NK-92 (cell line): Measurements from ENCODE around the gene KCNQ1.

Experiments
- DNase-seq: peaks from one replicate; lab custom pipeline; 2025; ENCODE audit not compliant: unreplicated experiment; lab: John Stamatoyannopoulos, UW

The KCNQ1 gene

DNA sequence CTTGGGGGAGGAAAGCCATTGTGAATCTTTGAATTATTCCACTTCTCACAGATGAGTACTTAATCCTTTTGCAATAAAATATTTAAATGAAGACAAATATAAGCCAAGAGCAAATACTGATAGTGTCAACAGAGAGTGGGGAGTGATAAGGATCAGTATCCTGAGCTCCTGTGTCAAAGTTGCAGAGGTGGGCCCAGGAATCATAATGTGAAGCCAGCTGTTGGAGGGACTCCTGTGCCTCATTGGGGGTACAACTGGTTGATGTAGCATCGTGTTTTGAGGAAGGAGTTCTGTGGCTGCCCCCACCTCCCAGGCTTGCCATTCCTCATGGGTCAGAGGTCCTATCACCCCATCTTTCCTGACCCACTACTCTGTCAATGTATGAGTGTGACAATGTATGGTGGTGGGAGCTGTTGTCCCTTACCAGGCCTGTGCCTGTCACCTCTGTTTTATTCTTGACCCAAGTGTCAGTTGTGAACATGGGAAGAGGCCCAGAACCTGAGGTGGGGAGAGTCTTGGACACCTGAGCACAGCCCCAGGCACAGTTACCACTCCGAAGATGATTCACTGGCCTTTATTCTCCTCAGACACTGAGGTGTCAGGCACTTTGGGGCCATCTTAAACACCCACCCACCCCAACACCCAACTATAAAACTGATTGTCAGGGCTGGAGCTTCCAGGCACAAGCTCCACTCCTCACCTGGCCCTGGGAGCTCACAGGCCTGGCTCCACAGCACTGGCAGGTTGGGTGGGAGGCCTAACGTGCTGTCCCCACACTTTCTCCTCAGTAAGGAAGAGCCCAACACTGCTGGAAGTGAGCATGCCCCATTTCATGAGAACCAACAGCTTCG, 216.6 kb downstream of the KCNQ1 start:
- no peak for DNase-seq

DNA sequence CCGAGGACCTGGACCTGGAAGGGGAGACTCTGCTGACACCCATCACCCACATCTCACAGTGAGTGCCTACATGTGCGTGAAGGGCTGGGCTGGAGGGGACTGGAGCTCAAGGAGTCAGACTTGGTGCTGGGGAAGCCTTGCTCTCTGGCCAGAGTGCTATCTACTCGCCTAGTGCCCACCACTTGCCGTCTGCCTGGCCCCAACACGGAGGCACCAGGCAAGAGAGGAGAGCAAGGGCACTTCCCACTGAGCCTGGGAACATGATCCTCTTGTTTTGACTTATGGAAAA, 217.2 kb downstream of the KCNQ1 start:
- no peak for DNase-seq

DNA sequence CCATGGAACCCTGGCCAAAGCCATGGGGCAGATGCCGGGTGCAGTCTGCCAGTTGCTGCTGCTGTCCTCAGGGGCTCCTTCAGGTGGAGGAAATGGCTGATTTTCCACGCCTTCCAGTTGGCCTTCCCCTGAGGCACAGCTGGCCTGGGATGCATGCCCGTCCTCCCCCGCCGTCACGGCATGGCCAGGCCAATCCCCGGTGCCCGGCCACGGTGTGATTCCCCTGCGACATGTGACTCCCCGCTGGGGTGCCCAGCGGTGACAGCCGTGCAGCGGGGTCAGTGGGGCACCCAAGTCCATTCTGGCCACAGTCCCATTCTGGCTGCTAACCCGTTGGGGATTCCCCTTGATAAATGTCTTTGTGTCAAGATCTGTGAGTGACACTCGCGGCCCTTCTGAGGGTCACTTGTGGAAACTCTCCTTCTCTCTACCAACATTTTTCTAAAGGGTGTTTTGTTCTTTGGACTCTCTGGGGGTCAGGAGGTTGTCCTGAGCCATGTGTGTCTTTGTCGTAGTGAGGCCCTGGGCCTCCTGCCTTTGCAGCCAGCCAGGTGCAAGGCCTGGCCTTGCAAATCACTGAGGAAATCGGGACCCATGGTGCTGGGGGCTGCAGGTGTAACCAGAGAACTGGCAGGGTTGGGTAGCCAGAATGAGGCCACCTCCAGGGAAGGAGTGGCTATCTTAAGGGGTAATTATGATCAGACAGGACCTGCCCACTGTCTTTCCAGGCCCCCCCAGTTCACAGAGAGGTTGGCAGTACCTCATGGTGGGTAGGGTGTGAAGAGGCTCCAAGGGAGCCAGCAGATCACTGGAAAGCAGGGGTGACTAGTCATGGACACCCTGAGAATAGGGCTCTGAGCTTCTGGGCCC, 217.9 kb downstream of the KCNQ1 start:
- no peak for DNase-seq

DNA sequence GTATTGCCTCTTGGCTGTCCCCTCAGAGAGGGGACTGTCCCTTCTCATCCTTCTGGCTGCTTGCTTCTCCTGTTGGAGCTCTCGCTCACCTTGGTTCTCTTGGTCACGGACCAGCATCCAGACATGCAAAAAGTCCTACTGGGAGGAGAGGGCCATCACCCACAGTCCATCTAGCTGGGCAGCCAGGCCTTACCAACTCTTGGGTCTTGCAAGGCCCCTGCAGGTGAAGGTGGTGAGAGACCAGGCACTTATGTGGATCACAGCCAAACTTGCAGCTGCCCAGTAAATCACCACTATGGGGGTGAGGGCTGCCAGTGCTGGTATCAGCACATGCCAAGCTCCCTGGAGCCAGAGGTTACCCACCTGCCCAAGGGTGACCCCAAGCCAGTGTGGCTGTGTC, 218.7 kb downstream of the KCNQ1 start:
- DNase-seq: no peak

DNA sequence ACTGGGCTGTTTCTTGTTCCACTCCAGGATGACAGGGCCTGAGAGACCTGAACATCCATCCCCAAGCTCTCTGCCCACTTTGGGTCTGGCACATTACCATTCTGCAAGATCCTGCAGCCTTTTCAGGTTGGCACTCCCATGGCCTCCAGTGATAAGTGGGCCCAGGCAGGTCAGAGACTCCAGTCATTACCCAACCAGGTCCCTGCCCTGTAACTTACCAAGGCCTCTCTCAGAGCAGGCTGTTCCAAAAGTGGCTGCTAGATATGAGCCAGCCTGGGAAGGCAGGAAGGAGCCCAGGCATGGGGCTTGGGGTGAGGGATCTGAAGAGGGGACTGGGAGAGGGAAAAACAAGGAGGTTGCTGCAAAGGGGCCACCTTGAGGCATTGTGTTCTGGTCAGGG, 219.1 kb downstream of the KCNQ1 start:
- DNase-seq: no peak

DNA sequence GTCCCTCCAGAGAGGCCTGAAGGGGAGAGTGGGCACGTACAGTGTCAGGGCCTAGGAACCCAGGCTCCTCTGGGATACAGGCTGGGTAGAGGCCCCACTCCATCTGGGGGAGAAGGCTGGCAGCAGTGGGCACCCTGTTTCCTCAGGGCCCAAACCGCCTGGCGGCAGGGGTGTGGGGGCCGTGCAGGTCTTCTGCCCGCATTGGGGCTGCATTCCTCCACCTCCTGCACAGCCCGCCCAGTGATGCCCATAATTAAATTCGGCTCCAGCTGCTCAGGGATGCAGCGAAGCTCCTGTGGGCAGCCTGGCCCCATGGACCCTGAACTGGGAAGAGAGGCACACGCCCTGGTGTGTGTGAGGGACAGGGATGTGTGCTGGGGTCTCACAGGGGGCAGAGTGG, 219.6 kb downstream of the KCNQ1 start:
- DNase-seq: no peak

DNA sequence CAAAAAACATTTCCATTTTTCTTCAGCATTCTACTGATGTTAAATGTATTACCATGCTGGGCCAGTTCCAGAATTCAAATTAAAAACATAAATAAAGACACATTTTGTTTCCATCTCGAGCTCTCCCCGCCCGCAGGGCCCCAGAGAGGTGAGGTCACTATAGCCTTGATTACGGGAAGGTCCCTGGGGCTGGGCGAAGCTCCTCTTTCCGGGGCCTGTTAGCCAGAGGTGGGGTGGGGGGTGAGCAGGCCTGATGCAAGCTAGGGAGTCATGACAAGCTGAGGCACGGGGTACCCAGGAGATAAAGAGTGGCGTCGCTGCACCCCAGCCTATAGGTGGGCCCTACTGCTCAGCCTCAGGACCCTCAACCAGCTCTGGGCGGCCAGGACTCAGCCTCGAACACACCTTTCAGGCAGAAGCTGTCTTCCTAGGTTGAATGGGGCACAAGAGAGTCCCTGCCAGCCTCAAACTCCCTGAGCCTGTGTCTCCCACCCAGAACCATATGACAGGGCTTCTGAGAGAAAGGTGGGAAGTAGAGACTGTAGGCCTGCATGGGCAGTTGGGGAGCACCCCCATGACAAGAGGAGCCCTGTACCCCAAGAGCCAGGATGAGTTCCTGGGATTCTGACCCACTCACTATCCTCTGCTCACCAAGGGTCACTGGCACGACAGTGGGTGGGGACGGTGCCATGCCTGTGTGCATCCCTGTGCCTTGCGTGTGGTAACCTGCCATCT, 220.2 kb downstream of the KCNQ1 start:
- DNase-seq: no peak

DNA sequence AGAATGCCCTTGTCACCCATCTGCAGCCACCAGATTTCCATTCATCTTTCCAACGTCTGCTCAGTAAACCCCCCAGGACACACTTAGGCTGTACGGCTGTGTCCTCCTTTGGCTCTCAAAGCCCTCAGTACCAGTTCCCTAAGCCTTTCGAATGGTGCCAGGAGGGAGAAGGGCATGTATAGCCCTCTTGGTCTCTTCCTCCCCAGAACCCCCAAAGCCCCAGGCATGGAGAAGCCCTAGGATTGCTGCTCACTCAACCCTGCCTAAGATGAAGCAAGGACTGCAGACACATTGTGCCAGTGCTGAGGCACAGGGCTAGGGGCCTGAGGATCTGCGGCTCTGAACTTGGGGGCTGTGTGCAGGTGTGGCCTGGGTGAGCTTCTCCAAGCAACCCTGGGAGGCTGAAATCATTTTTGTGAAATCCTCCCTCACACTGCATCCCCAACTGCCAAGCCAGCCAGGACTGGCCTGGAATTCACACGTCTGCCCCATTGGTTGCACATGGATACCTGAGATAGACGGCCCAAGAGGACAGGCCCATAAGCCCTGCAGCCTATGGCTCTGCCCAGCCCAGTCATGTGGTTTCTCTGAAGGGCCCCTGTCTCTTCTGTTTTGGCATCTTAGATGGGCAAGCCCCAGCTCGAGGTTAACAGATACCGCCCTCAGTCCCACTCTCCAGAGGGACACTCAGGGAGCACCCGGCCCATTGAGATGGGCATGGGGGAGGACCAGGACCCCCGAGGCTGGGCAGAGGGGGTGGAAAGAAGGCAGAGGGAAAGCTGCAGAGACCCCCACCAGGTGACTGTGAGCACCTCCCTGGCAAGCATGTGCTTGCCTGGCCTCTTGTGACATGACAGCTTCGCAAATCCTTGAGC, 221.0 kb downstream of the KCNQ1 start:
- no peak for DNase-seq

DNA sequence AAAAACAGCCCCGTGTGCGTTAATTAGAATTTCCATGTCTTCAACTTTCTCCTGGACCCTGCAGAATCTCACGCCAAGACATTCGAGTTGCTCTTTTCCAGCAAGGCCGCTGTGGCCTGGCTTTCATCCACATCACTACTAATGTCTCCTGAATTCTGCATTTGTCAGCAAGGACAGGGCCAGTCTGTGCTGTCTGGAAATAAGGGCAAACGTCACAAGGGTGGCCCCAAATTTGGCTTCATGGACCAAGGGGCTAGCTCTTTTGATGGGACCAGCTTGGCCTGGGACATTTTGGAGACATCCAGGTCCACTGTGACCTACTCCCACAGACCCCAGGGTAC, 221.6 kb downstream of the KCNQ1 start:
- DNase-seq: no peak

DNA sequence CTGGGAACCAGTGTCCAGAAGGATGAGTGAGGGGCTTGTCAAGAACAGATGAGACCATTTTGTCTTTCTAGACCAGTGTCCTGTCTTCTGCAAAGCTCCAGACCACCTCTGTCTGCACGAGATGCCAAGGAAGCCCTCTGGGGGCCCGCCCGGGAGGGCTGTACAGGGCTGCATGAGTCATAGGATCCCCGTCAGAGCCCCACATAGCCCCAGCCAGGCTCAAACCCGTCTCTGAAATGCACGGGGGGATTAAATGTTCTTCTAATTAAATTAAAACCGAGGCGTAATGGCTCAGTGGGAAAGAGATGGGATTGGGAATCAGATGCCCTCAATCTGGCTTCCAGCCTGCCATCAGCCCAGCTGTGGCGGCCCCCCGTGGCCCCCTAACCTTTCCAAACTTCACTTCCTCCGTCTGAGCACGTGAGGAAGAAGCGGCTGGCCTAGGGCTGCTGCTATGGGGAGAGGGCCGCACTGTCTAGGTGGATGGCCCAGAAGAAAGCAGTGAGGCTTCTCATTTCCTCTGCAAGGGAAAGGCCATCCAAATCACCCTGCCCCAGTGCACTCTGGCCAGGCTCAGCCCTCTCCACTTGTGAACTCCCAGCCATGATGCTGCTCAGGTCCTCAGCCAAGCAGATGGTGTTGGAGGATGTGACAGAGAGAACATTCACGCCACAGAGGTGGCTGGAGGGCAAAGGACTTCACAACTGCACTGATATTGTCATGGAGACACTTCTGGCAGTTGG, 222.2 kb downstream of the KCNQ1 start:
- DNase-seq: no peak

DNA sequence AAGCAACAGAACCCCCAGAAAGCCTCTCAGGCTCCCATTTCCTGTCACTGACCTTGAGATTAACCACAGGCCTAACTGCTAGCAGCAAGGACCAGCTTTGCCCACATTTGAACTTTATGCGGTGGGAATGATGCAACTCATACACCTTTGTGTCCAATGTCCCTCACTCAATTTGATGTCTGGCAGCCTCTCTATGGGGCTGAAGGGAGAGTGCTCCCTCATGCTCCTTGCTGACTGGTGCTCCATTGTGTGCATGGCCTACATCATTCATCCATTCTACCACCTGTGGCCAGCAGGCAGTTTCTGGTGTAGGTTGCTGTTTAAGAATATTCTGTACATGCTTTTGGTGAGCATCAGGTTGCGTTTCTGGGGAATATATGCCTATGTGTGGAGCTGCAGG, 223.1 kb downstream of the KCNQ1 start:
- DNase-seq: no peak

DNA sequence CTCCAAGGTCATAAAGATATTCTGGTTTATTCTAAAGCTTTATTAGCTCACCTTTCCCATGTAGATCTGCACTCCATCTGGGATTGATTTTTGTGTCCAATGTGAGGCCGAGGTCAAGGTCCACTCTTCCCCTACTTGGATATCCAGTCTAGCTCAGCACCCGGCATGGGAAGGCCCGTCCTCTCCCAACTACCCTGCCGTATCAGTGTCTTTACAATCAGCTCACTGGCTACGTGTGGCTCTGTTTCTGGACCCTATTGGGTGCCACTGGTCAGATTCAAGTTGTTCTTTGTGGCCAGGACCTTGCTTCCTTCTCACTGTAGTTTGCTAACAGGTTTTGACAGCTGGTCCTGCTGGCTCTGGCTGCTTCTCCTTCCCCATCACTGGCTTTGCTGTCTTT, 224.1 kb downstream of the KCNQ1 start:
- DNase-seq: no peak

DNA sequence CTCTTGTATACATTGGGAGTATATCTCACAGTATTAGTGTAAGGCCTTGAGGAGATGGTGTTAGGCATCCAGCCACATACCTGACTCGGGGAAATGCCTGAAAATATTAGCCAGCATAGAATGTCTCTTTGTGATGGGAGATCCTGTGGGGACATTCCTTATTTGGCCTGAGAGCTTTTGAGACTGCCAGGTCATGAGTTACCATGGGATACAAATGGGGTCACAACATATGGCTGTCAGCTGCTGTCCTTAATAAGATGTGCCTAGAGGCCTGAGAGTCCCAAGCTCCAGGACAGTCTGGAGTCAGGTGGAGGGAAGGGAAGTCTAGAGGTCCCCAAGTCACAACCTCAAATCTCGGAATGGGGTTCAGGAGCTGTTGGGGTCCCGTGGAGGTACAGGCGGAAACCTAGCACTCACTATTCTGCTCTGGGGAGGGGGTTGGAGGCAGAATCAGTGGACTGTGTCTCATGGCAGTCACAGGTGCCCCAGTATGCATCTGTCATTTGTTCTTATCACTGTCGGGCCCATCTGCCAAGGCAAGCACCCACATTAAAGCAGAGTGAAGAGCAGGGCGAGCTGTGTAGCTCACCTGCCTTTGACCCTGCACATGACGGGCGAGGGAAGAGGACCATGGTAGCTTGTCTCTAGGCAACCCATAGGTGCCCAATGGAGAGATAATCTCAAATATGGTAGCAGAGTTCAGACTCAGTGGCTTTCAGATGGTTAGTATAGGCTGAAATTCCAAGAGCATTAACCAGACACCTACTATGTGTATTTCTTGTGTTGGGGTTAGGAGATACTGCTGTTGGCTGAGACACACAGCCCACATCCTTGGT, 225.0 kb downstream of the KCNQ1 start:
- no peak for DNase-seq

DNA sequence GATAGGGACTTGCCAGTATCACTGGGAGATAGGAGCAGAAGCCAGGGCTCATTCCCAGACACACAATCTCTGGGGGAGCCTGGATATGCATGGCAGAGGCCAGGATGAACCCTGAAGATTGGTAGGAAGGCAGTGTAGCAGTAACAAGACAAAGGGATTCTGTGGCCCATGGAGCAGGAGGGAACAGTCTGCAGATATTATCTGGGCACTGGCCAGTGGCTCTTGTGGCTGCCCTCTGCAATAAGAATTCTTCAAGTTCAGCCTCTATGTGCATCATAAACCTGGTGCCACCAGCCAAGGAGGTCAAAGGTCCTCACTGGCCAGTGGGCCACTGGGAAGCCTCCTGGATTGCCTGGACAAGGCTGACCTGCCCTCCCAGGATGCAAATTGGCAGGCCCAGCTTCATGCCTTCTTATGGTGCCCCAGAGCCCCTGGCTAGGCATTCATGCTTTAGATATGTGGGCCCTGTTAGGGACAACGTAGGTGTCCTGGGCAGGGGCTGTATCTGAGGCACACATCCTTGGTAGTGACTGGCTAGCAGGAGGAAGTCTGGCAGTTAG, 225.8 kb downstream of the KCNQ1 start:
- no peak for DNase-seq

DNA sequence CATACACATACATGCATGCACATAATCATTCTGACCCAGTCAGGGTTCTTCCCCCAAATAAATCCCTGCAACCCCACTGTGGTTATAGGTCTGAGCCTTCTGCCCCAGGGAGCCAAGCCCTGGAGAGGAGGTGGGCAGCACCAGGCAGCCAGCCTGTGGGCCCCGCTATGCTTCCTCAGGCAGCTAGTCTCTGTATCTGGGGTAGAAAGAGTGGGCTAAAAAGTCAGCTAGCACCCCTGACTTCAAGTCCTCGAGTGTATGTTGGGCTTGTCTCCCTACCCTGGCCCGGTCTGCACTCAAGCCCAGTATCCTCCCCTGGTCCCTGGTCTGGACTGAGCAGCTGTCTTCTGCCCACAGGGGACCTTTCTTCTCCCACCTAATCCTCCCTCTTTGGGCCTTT, 226.9 kb downstream of the KCNQ1 start:
- DNase-seq: no peak

DNA sequence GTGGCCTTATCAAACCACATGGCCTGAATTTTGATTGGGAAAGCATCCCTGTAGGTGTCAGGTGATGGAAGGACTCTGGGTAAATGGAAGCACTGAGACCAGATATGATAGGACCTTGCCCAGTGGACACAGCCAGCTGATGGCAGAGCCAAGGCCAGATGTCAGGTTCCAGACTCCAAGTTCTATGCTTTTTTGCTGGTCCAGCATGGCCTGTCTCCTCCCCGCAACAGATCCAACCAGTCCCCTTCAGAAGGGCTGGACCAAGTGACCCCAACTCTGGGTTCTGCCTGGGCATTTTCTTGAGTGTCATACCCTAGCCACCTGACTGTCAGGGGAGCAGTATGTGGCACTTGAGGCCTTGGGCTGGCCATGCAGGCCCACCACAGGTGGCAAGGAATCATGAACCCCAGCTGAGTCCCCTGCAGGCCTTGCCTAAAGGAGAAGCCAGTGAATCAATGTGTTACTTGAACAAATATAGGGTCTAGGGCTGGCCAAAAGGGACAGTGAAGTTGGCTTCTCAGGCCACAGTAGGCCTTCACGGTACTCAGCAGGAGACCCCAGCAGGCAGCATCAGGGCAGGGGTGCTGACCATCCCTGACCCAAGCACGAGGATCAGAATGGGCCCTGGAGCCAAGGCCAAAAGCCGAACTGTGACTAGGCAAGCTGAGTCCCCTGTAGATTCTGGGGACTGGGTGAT, 227.9 kb downstream of the KCNQ1 start:
- no peak for DNase-seq

DNA sequence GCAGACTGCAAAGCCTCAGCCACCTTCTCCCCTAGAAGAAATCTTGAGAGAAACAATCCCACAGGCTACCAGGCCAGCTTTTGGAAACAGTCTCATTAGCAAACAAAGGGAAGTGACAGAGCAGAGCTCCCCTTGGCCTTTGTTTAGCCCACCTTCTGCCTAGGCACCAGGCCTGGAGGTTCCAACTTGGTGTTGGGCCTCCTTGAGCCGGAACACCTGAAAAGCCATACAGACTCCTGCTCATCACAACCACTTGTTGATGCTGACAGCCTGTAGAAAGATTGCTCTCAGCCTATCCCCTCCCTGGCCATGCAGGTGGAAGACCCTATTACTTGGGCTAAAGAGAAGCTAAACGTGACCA, 228.4 kb downstream of the KCNQ1 start:
- DNase-seq: no peak

DNA sequence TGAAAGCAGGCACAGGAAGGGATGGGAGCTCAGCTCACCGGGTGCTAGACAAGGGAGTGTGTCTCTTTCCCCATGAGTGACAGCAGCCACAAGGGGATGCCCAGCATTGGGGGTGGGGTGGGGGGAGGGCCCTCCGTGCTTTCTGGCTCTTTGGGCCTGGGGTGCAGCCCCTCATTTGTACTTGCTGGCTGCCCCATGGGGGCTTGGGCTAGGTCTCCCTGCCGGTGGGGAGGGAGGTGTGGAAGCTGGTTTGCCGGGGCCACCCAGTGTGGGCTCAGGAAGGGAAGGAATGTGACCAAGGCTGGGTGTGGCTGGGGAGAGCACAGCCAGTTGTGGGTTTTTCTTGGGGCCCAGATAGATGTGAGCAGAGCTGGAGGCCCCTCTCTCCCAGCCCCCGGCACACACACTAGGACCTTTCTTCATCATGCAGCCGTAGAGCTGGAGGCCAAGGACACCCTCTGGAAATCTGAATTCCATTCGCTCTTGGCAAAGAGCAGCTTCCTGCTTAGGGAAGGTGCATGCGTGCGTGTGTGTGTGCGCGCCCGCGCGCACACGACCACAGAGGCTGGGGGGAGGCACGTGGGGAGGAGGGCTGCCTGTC, 229.2 kb downstream of the KCNQ1 start:
- no peak for DNase-seq
